HG03432 (cell line): ENCODE measurements around the gene PODXL.
A peak's percentile ranks its signal among the peaks of the same experiment; 100 is the strongest.

ENCODE experiments used
- ATAC-seq: cut with Tn5 transposase; IDR thresholded peaks from one replicate; pipeline ENCODE4 v1.9.1; 2021; ENCODE audit warnings: mild to moderate bottlenecking, moderate library complexity; ENCODE audit not compliant: unreplicated experiment

Gene PODXL

GRCh38 chr7:131568510-131568909 is 12.1 kb upstream of the PODXL start:
- no peak for ATAC-seq

DNA sequence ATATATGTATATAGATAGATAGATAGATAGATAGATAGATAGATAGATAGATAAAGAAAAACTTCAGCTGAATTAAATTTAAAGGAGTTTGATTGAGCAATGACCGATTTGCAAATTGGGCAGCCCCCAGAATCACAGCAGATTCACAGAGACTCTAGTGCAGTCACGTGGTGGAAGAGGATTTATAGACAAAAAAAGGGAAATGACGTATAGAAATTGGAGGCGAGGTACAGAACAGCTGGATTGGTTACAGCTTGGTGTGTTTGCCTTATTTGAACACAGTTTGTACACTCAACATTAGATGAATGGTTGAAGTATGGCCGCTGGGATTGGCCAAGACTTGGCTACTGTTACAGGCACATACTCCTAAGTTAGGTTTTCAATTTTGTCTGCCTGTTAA is 8.2 kb upstream of the PODXL start:
- no peak for ATAC-seq

DNA sequence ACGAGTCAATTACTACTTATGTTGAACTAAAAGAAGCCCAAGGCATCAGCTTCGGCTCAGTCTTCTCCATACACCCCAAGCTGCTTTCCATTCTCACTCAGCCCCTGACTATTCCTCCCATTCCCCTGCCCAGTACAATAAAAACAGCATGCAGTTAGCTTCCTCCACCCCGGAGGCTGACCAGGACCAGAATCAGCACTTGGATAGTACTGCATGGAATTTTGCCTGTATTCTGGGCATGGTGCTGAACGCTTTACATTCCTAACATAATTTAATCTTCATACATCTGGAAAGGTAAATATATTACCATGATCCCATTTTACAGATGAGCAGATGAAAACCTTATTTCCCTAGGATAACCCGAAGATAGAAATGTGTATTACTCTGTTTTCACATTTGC is 7.5 kb upstream of the PODXL start:
- no peak for ATAC-seq

DNA sequence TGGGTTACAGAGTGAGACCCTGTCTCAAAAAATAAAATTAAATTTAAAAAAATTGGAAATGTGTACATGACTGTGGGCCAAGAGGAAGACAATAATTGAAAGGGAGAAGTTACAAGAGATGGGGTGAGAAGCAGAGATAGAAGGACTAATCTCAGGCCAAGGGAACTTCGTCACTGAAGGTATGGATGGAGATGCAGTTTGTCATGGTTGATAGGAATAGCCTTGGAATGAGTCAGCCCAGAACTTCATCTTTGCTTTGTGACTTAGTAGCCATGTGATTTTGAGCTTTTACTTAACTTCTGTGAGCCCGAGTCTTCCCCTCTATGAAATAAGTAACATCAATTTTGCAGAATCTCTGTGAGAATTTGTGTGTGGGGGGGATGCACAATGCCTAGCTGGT is 6.5 kb upstream of the PODXL start:
- no peak for ATAC-seq

- no peak for ATAC-seq
Measured at GRCh38 chr7:131560061-131560460, 3.6 kb upstream of the PODXL start.

- no peak for ATAC-seq
Measured at GRCh38 chr7:131557652-131558385, 1.4 kb upstream of the PODXL start.

- ATAC-seq: peak; percentile 16
Measured at GRCh38 chr7:131556909-131557651, 652 bp upstream of the PODXL start.

DNA sequence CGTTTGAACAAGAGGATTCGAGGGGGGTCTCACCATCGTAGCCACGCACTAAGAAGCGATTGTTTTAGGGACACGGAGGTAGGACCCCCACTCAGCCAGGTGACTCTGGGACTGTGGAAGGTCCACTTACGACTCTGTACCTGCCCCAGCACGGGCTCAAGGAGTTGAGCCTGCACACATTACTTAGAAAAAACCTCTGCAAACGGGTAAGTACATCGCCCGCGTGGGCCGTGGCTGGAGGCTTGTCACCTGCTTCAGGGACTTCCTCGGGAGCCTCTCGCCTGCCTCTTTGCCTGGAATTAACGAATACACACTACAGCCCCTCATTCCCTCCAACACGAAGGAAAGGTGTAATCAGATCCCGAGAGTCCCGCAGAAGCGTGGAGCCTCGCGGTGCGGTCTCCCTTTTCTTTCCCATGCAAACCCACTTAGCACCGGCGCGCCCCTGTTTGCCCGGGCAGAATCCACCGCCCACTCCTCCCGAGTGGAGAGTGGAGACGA is 826 bp downstream of the PODXL start:
- ATAC-seq: no peak

DNA sequence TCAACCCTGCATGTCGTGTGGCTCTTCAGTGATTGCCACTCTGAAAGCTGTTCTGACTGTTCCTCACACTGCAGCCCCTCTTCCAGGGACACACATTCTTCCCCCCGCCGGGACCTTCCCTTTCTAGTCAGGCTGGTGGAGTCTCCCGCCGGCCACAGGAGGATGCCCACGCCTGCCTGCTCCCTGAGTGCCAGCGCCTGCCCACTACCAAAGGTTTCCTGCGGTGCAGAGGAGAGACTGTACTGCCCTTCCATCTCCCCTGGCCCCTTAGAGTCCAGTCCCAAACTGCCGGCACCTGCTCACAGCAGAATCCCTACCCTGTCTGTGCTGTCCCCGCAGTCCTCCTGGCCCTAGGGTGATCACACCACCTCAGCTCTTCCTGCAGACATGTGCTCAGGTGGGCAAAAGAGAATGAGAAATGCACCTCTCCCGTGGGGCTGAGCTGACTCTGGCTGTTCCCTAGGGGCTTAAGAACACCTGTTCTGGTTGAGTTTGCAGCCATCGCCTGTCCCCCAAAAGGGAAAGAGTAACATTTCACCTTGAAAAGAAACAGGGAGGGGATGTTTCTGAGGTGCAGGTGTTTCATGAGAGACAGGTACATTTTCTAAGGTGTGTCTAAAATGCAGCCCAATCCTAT is 1.4 kb downstream of the PODXL start:
- no peak for ATAC-seq

DNA sequence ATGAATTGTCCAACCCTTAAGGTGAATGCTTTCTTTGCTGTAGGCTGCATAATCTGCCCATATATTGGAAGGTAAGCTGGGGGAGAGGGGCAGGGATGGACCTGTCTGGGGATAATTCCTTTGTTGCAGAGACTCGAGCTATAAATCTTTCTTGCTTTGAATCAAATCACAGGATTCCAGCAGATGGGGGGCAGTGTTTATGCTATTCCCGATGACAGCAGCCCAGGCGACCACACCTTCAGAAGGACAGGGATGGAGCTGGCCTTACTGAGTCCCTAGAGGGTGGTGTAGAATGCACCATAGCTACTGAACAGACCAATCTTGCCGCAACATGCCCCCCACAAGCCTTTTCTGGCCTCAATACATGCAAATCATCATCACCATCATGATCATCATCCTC is 2.5 kb downstream of the PODXL start:
- ATAC-seq: no peak

GRCh38 chr7:131552053-131552452 is 4.4 kb downstream of the PODXL start:
- no peak for ATAC-seq

DNA sequence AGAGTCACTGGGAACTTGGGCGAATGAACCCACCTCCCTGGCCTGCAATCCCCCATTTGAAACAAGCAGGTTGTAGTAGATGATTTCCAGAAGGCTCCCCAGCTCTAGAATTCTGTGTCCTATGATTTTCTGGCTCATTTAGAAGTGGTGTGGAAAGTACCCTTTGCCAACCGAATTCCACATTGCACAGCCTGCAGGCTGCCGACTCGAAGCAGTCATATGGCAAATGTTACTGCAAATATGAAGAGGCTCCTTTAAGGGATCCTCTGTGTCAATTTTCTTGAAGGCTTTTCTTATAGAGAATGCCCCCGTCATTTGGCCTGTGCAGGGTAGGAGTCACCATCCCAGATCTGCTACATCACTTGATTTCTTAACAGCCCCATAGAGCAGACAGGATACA is 5.6 kb downstream of the PODXL start:
- no peak for ATAC-seq

DNA sequence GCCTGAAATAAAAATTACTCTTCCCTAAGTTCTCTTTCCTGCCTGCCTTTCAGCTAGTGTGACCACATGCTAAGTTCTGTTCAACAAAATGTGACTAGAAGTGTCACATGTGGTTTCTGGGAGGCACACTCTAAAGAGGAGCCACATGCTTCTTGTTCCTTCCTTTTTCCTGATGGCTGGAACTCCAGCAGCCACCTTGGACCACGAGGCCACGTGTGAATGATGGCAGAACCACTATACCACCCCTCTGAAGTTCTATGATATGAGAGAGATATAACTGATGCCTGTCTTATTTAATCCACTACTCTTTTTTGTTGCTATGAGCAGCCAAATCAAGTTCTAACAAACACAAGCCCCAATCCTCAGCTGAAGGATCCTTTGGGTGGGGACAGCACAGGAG is 8.1 kb downstream of the PODXL start:
- ATAC-seq: no peak

- no peak for ATAC-seq
Measured at GRCh38 chr7:131547589-131547988, 8.8 kb downstream of the PODXL start.

- ATAC-seq: no peak
Measured at GRCh38 chr7:131546583-131547141, 9.8 kb downstream of the PODXL start.

GRCh38 chr7:131546126-131546525 is 10.3 kb downstream of the PODXL start:
- no peak for ATAC-seq

GRCh38 chr7:131544449-131545301 is 11.8 kb downstream of the PODXL start:
- no peak for ATAC-seq

DNA sequence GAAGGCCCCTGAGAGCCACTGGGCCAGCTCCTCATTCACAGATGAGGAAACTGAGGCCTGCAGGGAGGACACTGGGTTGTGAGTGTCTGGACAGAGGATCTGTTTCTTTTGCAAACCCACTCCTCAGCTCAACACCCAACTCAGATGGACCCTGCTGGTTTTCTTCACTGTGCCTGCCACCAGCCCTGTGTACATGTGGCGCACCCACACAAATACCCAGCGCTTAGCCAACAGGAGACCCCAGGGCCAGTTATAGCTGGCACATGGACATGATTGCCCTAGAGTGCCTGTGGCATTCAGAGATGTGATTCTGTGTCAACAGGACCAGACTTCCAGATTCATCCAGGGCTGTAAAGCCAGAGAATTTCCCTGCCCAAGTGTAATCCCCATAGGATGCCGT is 12.4 kb downstream of the PODXL start:
- ATAC-seq: no peak

DNA sequence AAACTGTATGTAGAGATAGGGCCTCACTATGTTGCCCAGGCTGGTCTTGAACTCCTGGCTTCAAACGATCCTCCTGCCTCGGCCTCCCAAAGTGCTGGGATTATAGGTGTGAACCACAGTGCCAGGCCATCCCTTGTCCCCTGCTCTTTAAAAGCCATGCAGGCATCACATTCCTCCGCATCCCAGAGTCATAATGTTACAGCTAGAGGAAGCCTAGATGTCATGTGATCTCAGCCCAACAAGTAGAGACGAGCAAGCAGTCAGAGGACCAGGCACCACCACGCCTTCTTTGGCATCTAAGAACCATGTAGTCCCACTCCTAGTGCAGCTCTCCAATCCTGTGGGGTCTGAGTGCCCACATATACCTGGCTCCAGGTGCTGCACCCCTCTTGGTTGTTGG is 13.1 kb downstream of the PODXL start:
- ATAC-seq: no peak

DNA sequence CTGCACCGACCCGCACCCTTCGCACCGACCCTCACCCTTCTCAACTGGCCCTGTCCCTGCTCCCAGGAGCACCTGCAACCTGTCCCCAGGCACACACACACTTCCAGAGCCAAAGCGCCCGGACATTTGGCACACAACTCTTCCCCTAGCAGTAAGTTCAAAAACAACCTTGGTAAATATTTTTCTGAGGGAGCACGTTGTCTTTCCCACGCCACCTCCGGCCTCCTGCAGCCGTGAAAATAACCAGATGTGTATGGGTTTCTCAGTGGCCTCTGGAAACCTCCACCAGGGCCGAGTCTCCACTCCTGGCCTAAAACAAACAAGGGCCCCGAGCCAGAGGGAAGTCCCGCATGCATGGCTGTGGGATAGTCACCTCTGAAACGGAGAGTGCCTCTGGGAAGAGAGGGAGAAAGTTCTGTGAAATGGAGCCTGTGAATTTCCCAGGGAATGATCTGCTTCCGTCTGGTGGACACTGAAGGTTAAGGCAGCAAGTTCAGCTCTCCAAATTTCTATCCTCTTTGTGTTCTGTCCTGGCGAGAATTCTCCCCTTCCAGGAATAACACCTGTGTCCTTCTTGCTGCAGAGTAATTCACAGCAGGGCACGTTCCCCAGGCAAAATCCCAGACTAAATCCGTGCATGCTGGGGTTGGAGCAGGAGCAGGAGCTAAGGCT is 15.8 kb downstream of the PODXL start:
- no peak for ATAC-seq
